ENCODE results near the gene HDAC9. TPM values are rescaled to one million over a fixed set of nuclear protein-coding genes. Genes with fewer than 3 reads are reported as not detected.

The HDAC9 gene
- total and polyA plus RNA-seq, 2 of the 13 experiments (the other 11 are each of a cell fraction or from before 2014, with no cell fraction given): 0.05 to 0.07 TPM

DNA sequence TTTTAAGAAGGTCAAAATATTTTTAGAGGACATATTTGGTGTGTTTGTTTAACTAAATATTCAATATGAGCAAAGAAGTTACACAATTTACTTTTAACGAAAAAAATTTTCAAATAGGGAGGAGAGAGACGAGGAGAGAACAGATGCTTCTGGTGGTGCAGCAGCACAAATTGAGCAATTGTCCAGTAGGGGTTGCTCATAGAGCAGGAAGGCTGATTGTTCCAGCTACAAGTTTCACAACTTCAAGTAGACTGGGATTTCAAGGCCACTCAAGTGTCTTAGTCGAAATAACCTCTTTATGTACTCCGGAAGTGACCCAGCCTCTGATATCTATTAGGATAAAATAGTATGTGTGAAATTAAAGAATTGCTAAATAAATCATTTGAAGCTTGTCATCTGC is 197.9 kb downstream of the HDAC9 start:
- H3K4me2 ChIP-seq (ENCODE audit: low read depth, low read length): no peak overlapping the region
- H3K79me2 ChIP-seq (ENCODE audit: insufficient read depth, low read length): no peaks in the 10 kb centered on the region
- no TSS peak for BruUV-seq (replicated peaks)
- ChIA-PET POLR2A (no interaction called here), CTCF (ENCODE audit: low intra/inter-chr PET ratio, low total read pairs) (no interaction called here)
- H3K27me3 ChIP-seq (ENCODE audit: control insufficient read depth in 1 of 2, insufficient read depth in 2 of 2, low read length in 2 of 2): no peaks in the 10 kb centered on the region
- no peaks in the 10 kb centered on the region for H4K20me1 ChIP-seq (ENCODE audit: insufficient read depth, low read length)
- ATAC-seq (no peak), FAIRE-seq (peak; percentile 18), DNase-seq (ENCODE audit: low spot score) (no peak)
- H3K4me3 ChIP-seq (replicated peaks in 1 of 3; ENCODE audit: insufficient read depth in 1 of 3, low read depth in 2 of 3, low read length in 3 of 3): no peak overlapping the region
- no peak overlapping the region for H3K9ac ChIP-seq (ENCODE audit: insufficient read depth, low read depth, low read length)
- no peaks in the 10 kb centered on the region for H3K36me3 ChIP-seq (replicated peaks in 1 of 2; ENCODE audit: control insufficient read depth in 1 of 2, insufficient read depth in 2 of 2, low read length in 2 of 2)
- no peaks in the 10 kb centered on the region for H3K9me3 ChIP-seq (ENCODE audit: low read length)
- in situ Hi-C loops (cut with HindIII; ENCODE audit: extremely low pct_ligation_motif_present, low pct_unique_long_range_greater_than_20kb): no loop called here
- TF ChIP-seq ZNF562 (CRISPR knock-in tag; IDR thresholded peaks at IDR 0.05; ENCODE audit: borderline replicate concordance): no peak
- no peak overlapping the region for H2AFZ ChIP-seq (ENCODE audit: low read length)
- WGBS (ENCODE audit: low lambda C conversion rate): 2% methylated on average over 4 of the region's 4 CpGs
- H3K27ac ChIP-seq (ENCODE audit: extremely low read length, insufficient read depth, low read length): no peak overlapping the region
- intact Hi-C loops (cut with micrococcal nuclease; ENCODE audit: unreplicated experiment): loop anchor here (10.0 kb wide), 1 partner anchor 61 kb away; no protein-coding TSS in a partner anchor
- H3K4me1 ChIP-seq (ENCODE audit: insufficient read depth, low read length): no peaks in the 10 kb centered on the region

DNA sequence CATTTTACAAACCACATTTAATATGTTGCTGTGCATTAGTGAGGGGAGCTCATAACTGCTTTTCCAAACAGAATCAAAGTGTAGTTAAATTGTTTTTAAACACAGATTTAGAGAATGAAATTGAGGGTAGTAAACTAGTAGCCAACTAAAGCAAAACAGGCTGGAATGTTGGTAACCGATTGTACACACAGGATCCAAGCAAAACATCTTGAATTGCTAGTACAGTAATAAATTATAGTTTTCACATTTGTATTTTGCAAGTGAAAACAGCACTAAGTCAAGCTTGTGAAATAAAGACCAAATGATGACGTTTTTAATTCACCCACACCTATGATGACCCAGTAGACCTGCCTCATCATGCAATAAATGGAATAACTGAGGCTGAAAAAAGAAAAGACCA is 198.3 kb downstream of the HDAC9 start:
- intact Hi-C loops (cut with micrococcal nuclease; ENCODE audit: unreplicated experiment): loop anchor here (10.0 kb wide), 1 partner anchor 61 kb away; no protein-coding TSS in a partner anchor
- CTCF ChIA-PET (ENCODE audit: low intra/inter-chr PET ratio, low total read pairs): no interaction called here
- no peak overlapping the region for H3K4me2 ChIP-seq (ENCODE audit: low read depth, low read length)
- H3K36me3 ChIP-seq (replicated peaks in 1 of 2; ENCODE audit: control insufficient read depth in 1 of 2, insufficient read depth in 2 of 2, low read length in 2 of 2): no peaks in the 10 kb centered on the region
- H3K4me3 ChIP-seq (replicated peaks in 1 of 3; ENCODE audit: insufficient read depth in 1 of 3, low read depth in 2 of 3, low read length in 3 of 3): no peak overlapping the region
- H3K9ac ChIP-seq (ENCODE audit: insufficient read depth, low read depth, low read length): no peak overlapping the region
- no peak for FAIRE-seq
- DNase-seq (ENCODE audit: low spot score): no peak
- no peaks in the 10 kb centered on the region for H3K79me2 ChIP-seq (ENCODE audit: insufficient read depth, low read length)
- BruUV-seq (replicated peaks): no TSS peak
- H3K4me1 ChIP-seq (ENCODE audit: insufficient read depth, low read length): no peaks in the 10 kb centered on the region
- WGBS (ENCODE audit: low lambda C conversion rate): 2% methylated on average over 2 of the region's 2 CpGs
- H3K9me3 ChIP-seq (ENCODE audit: low read length): no peaks in the 10 kb centered on the region
- ATAC-seq: no peak
- TF ChIP-seq CREB1 (IDR thresholded peaks at IDR 0.05) (peak; percentile 45; the same call in 1 of the 2 replicates), CREB1 (CRISPR knock-in tag; IDR thresholded peaks at IDR 0.05) (no peak), ZBTB39 (CRISPR knock-in tag; IDR thresholded peaks at IDR 0.05) (no peak), IRF9 (CRISPR knock-in tag; IDR thresholded peaks at IDR 0.05; ENCODE audit: borderline replicate concordance) (no peak), ZFYVE20 (CRISPR knock-in tag; IDR thresholded peaks at IDR 0.05; ENCODE audit: borderline replicate concordance, low read depth) (no peak)
- no peaks in the 10 kb centered on the region for H3K27me3 ChIP-seq (ENCODE audit: control insufficient read depth in 1 of 2, insufficient read depth in 2 of 2, low read length in 2 of 2)
- H4K20me1 ChIP-seq (ENCODE audit: insufficient read depth, low read length): no peaks in the 10 kb centered on the region
- POLR2A ChIA-PET: no interaction called here
- no peak overlapping the region for H3K27ac ChIP-seq (ENCODE audit: extremely low read length, insufficient read depth, low read length)
- in situ Hi-C loops (cut with HindIII; ENCODE audit: extremely low pct_ligation_motif_present, low pct_unique_long_range_greater_than_20kb): no loop called here
- H2AFZ ChIP-seq (ENCODE audit: low read length): no peak overlapping the region
